Right atrium auricular region (tissue), 2 donors: ENCODE measurements around the gene SSR1. TPM values are rescaled to one million over a fixed set of nuclear protein-coding genes. Genes with fewer than 3 reads are reported as not detected.
A peak's percentile ranks its signal among the peaks of the same experiment; 100 is the strongest.

Experiments
- DNase-seq: peaks from one replicate; pipeline ENCODE4 v3.0.0-alpha.2; 2019; ENCODE audit warnings: low spot score
- H3K27ac ChIP-seq, 2 donors: fragments of 200-600 bp; sonication (generic); 1 replicate in 1 of 2; 2 replicates in 1 of 2; pipeline ENCODE4 v1.5.1; 2016 to 2019
- H3K27me3 ChIP-seq, 2 donors: fragments of 200-600 bp; sonication (generic); one replicate each; pipeline versions ENCODE4 v1.5.1 to v1.6.0; 2017 to 2019
- H3K36me3 ChIP-seq: fragments of 200-600 bp; sonication (generic); one replicate; pipeline ENCODE4 v1.5.1; 2016
- H3K4me1 ChIP-seq, 2 donors: fragments of 200-600 bp; sonication (generic); one replicate each; pipeline versions ENCODE4 v1.5.1 to v1.6.0; 2017 to 2019
- H3K4me3 ChIP-seq, 2 donors: fragments of 200-600 bp; sonication (generic); 1 replicate in 1 of 2; 2 replicates in 1 of 2; pipeline ENCODE4 v1.5.1; 2017 to 2019; ENCODE audit warnings: mild to moderate bottlenecking in 1 of 2, moderate library complexity in 1 of 2
- H3K9me3 ChIP-seq, 2 donors: fragments of 200-600 bp; sonication (generic); one replicate each; pipeline ENCODE4 v1.5.1; 2019
- total RNA-seq, 2 donors: library from RNA; depleted of rRNA; stranded (reverse); fragments of >200 nt; gene quantifications; one replicate each; pipeline ENCODE4 v1.1.0, GENCODE V29; 2016
- TF ChIP-seq, protein P1 (sequence below), 2 donors: fragments of 200-600 bp; sonication (generic); IDR thresholded peaks; one replicate each; pipeline ENCODE4 v1.5.1; 2019; ENCODE audit warnings: antibody characterized with exemption in 2 of 2

SSR1 gene
- total RNA-seq, 2 donors from 2014 or later: 30.2 to 41.7 TPM

DNA sequence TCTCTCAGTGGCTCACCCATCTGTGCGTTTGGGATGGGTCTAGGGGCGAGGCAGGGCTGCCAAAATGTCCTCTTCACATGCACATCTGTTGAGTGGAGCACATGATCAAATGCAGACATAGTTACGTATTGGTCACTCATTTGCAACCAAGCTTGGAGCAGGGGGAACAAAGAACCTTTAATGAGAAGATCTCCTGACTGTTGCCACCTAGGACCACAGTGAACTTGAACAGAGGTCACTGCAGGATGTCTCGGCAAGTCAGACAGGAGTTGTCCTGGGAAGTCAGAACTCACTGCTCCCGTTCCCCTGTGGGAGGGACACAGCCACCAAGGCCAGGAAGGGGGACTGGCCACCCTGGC is 73.4 kb downstream of the SSR1 start:
- H3K4me3 ChIP-seq: no peak overlapping the region
- H3K9me3 ChIP-seq: no peaks in the 10 kb centered on the region
- H3K27ac ChIP-seq: peak overlapping the region in 1 of 2 donors; percentile 20
- TF ChIP-seq, protein P1, sequence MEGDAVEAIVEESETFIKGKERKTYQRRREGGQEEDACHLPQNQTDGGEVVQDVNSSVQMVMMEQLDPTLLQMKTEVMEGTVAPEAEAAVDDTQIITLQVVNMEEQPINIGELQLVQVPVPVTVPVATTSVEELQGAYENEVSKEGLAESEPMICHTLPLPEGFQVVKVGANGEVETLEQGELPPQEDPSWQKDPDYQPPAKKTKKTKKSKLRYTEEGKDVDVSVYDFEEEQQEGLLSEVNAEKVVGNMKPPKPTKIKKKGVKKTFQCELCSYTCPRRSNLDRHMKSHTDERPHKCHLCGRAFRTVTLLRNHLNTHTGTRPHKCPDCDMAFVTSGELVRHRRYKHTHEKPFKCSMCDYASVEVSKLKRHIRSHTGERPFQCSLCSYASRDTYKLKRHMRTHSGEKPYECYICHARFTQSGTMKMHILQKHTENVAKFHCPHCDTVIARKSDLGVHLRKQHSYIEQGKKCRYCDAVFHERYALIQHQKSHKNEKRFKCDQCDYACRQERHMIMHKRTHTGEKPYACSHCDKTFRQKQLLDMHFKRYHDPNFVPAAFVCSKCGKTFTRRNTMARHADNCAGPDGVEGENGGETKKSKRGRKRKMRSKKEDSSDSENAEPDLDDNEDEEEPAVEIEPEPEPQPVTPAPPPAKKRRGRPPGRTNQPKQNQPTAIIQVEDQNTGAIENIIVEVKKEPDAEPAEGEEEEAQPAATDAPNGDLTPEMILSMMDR (IDR thresholded peaks at IDR 0.05): no peak
- DNase-seq: no peak
- peaks cover 21% of the 10 kb centered on the region for H3K36me3 ChIP-seq
- no peaks in the 10 kb centered on the region for H3K27me3 ChIP-seq
- peaks cover 0 to 29% of the 10 kb centered on the region in 2 donors for H3K4me1 ChIP-seq

DNA sequence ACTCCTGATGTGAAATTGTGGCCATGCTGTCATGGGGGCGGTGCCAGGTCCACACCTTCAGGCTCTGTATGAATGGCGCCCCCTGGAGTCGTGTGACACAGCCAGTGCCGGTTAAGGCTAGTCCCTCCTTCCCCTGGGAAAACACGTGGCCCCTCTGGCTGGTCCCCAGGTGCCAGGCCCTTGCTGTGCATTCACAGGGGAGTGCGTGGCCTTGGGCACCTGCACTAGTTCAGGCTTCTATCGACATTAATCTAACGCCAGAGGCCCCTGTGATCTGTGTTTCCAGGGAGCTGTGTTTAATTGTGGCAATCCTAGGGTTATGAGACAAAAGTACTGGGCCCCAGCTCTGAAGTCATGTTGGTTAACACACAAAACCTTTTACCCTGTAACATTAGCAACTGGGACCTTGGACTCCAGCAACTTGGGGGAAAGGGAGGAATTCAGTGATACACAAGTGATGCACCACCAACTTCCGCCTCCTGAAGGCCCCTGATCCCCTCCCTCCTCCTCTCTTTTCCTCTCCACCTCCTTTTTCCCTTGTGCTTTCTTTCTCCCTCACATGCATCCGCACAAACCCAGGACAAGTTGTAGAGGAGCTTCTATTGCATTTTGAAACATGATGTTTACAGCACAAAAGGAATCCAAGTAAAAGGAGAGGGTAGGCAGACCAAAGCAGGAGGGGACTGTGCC is 74.0 kb downstream of the SSR1 start:
- H3K27ac ChIP-seq: peak overlapping the region; percentile 20 to 37
- H3K4me3 ChIP-seq: no peak overlapping the region
- peaks cover 25% of the 10 kb centered on the region for H3K36me3 ChIP-seq
- no peaks in the 10 kb centered on the region for H3K27me3 ChIP-seq
- peak; percentile 81 for DNase-seq
- H3K4me1 ChIP-seq: peaks cover 0 to 29% of the 10 kb centered on the region in 2 donors
- no peaks in the 10 kb centered on the region for H3K9me3 ChIP-seq
- TF ChIP-seq, protein P1 (IDR thresholded peaks at IDR 0.05): peak; percentile 51 to 78

DNA sequence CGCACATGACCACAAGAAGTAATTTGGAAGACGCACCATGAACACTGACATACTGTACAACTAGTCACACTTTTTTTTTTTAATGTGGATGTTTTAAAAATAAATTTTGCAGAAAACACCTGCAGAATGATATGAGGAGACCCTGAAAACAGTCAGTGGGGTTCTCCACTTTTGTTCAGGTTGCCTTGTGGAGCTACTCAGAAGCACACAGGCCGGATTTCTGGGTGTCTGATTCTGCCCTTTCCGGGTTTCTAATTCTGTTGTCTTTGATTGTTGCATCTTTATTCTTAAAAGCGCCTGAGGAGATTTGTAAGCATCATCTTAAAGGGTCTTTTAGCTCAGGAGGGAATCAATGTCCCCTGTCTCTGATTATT is 74.5 kb downstream of the SSR1 start:
- no peaks in the 10 kb centered on the region for H3K9me3 ChIP-seq
- H3K4me1 ChIP-seq: peaks cover 0 to 26% of the 10 kb centered on the region in 2 donors
- H3K27me3 ChIP-seq: no peaks in the 10 kb centered on the region
- DNase-seq: no peak
- TF ChIP-seq, protein P1 (IDR thresholded peaks at IDR 0.05): no peak
- no peak overlapping the region for H3K4me3 ChIP-seq
- peaks cover 30% of the 10 kb centered on the region for H3K36me3 ChIP-seq
- H3K27ac ChIP-seq: peak overlapping the region in 1 of 2 donors; percentile 37

DNA sequence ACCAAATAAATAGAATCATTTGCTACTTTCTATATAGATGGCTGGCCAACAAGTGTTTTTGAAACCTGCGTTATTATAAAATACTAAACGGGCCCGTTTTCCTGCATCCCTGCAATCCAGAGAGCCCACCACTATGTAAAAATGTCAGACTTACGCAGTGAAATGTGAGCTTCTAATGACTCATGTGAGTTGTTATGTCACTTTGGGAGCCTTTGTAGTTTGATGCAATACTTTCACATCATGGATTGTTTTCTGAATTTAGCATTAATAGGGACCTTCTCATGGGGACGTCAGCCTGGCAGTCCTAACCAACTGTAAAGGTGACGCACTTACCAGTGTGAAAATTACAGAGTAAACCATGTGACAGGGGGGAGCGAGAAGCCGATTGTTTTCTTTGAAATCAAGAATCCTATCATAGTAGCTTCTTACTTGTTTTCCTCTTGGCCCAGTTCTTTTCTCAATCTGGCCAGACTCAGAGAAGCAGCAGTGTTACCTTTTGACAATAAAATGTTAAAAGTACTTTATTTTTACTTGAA is 75.3 kb downstream of the SSR1 start:
- Histone ChIP-seq H3K27ac (no peak overlapping the region), H3K36me3 (peaks cover 30% of the 10 kb centered on the region), H3K9me3 (no peaks in the 10 kb centered on the region), H3K4me3 (no peak overlapping the region), H3K27me3 (no peaks in the 10 kb centered on the region), H3K4me1 (peaks cover 0 to 19% of the 10 kb centered on the region in 2 donors)
- TF ChIP-seq, protein P1 (IDR thresholded peaks at IDR 0.05): no peak
- no peak for DNase-seq

DNA sequence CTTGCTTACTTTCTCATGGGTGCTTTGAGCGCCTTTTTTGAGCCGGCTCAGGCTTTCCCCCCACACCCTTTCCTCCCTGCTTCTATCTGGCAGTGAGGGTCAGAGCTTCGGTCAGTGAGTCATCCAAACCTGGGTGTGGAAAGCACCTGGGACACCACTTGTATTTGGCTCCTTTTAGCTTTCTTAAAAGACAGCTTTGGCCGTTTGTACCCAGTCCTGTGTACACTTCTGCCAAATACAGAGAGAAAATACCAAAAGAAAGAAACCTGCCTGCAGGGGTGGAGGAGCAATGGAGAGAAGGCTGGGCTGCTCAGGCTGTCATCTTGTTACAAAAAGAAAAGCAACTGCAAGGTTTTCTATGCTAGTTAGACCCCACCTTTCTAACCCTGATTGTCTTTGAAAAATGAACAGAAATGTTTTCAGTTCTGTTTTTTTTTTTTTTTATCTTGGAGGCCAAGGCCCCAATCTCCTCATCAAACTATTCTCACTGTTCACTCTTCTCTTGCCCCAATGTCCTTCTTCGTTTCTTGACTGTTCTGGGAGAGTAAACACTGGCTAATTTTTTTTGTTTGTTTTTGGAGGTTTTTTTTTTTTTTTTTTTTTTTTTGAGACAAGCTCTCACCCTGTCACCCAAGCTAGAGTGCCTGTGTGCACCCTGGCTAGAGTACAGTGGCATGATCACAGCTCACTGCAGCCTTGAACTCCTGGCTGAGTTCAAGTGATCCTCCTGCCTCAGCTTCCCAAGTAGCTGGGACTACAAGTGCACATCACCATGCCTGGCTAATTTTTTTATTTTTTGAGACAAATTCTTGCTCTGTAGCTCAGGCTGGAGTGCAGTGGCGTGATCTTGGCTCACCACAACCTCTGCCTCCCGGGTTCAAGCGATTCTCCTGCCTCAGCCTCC is 76.4 kb downstream of the SSR1 start:
- DNase-seq: no peak
- H3K4me3 ChIP-seq: no peak overlapping the region
- H3K4me1 ChIP-seq: peaks cover 0 to 19% of the 10 kb centered on the region in 2 donors
- H3K9me3 ChIP-seq: no peaks in the 10 kb centered on the region
- H3K27me3 ChIP-seq: no peaks in the 10 kb centered on the region
- TF ChIP-seq, protein P1 (IDR thresholded peaks at IDR 0.05): no peak
- no peak overlapping the region for H3K27ac ChIP-seq
- peaks cover 37% of the 10 kb centered on the region for H3K36me3 ChIP-seq
